HepG2 (cell line): ENCODE results near the gene TERC. TPM values are rescaled to one million over a fixed set of nuclear protein-coding genes. Genes with fewer than 3 reads are reported as not detected.

Source experiments
- ASH2L ChIP-seq: fragments of 300-600, 200-600 bp; sonication (generic); IDR thresholded peaks from 2 replicates; pipeline ENCODE4 v1.7.0; 2017; ENCODE audit warnings: low read depth, mild to moderate bottlenecking, moderate library complexity, mixed read lengths, low read length; ENCODE audit not compliant: insufficient read length
- FOXM1 ChIP-seq: sonication (generic); formaldehyde crosslinking; IDR thresholded peaks from 2 replicates; pipeline ENCODE4 v1.5.0; 2020; ENCODE audit warnings: missing genetic modification reagents
- JUND ChIP-seq: sonication (generic); formaldehyde crosslinking; IDR thresholded peaks from 2 replicates; pipeline ENCODE4 v1.8.0; 2022; ENCODE audit warnings: mild to moderate bottlenecking, missing genetic modification reagents
- KDM3A ChIP-seq: IDR thresholded peaks from 2 replicates; pipeline ENCODE4 v1.6.1; 2018; ENCODE audit warnings: low read depth, missing compliant biosample characterization
- MTA1 ChIP-seq: sonication (generic); formaldehyde crosslinking; IDR thresholded peaks from 2 replicates; pipeline ENCODE4 v1.4.0; 2020; ENCODE audit warnings: missing genetic modification reagents, mild to moderate bottlenecking, borderline replicate concordance
- PHF20 ChIP-seq: sonication (generic); formaldehyde crosslinking; IDR thresholded peaks from 2 replicates; pipeline ENCODE4 v1.5.0; 2020; ENCODE audit warnings: mild to moderate bottlenecking, missing genetic modification reagents
- SALL1 ChIP-seq: sonication (generic); formaldehyde crosslinking; IDR thresholded peaks from 2 replicates; pipeline ENCODE4 v1.8.0; 2022; ENCODE audit warnings: mild to moderate bottlenecking, missing genetic modification reagents
- SAP130 ChIP-seq: IDR thresholded peaks from 2 replicates; pipeline ENCODE4 v1.6.1; 2016; ENCODE audit warnings: low read depth
- SRSF9 ChIP-seq: fragments of 200-400 bp; formaldehyde crosslinking; IDR thresholded peaks from 2 replicates; pipeline ENCODE4 v1.6.1; 2018; ENCODE audit warnings: borderline replicate concordance, mild to moderate bottlenecking, low read depth, low read length; ENCODE audit not compliant: insufficient read depth, poor library complexity, severe bottlenecking
- ZNF143 ChIP-seq: sonication (generic); formaldehyde crosslinking; IDR thresholded peaks from 2 replicates; pipeline ENCODE4 v1.4.0; 2020; ENCODE audit warnings: missing genetic modification reagents
- ZNF20 ChIP-seq: sonication (generic); formaldehyde crosslinking; IDR thresholded peaks from 2 replicates; pipeline ENCODE4 v1.4.0; 2020; ENCODE audit warnings: mild to moderate bottlenecking, moderate library complexity, missing genetic modification reagents
- ZNF235 ChIP-seq: sonication (generic); formaldehyde crosslinking; IDR thresholded peaks from 2 replicates; pipeline ENCODE4 v1.8.1; 2023; ENCODE audit warnings: mild to moderate bottlenecking, missing genetic modification reagents, borderline replicate concordance
- ZNF337 ChIP-seq: sonication (generic); formaldehyde crosslinking; IDR thresholded peaks from 2 replicates; pipeline ENCODE4 v1.5.1; 2020; ENCODE audit warnings: missing genetic modification reagents, low read depth, mild to moderate bottlenecking, borderline replicate concordance
- ZNF563 ChIP-seq: sonication (generic); formaldehyde crosslinking; IDR thresholded peaks from 2 replicates; pipeline ENCODE4 v1.8.0; 2022; ENCODE audit warnings: mild to moderate bottlenecking, moderate library complexity, missing genetic modification reagents
- ZNF607 ChIP-seq: sonication (generic); formaldehyde crosslinking; IDR thresholded peaks from 2 replicates; pipeline ENCODE4 v1.5.1; 2020; ENCODE audit warnings: missing genetic modification reagents, mild to moderate bottlenecking, borderline replicate concordance
- ZNF713 ChIP-seq: sonication (generic); formaldehyde crosslinking; IDR thresholded peaks from 2 replicates; pipeline ENCODE4 v1.4.0; 2020; ENCODE audit warnings: mild to moderate bottlenecking, missing genetic modification reagents
- ZNF891 ChIP-seq: sonication (generic); formaldehyde crosslinking; IDR thresholded peaks from 2 replicates; pipeline ENCODE4 v1.5.0; 2020; ENCODE audit warnings: mild to moderate bottlenecking, missing genetic modification reagents
- polyA plus RNA-seq, 8 experiments: library from polyadenylated mRNA; depleted of rRNA in 3 of 8; stranded (reverse) in 7 of 8; unstranded in 1 of 8; fragments of >200 nt; fragmentation: Illumina TruSeq in 4 of 8; extraction: Trizol in 4 of 8; gene quantifications; 2 replicates each; pipeline versions ENCODE4 v1.2.1 to v1.2.3, GENCODE V29; 2011 to 2016; ENCODE audit warnings: low read depth in 4 of 8, missing spikeins in 1 of 8, mixed read lengths in 1 of 8; ENCODE audit not compliant: insufficient read depth in 1 of 8
- total RNA-seq, 5 experiments: library from RNA; depleted of rRNA; stranded (reverse); fragments of >200 nt; fragmentation: Illumina TruSeq; extraction: Trizol; gene quantifications; 2 replicates each; pipeline ENCODE4 v1.2.3, GENCODE V29; 2016; ENCODE audit warnings: low read depth in 1 of 5
- TF ChIP-seq, protein P1 (sequence below): sonication (generic); formaldehyde crosslinking; IDR thresholded peaks from 2 replicates; pipeline ENCODE4 v1.5.1; 2020; ENCODE audit warnings: missing genetic modification reagents, mild to moderate bottlenecking, borderline replicate concordance
- TF ChIP-seq, protein P2 (sequence below): sonication (generic); formaldehyde crosslinking; IDR thresholded peaks from 2 replicates; pipeline ENCODE4 v1.5.0; 2020; ENCODE audit warnings: mild to moderate bottlenecking, missing genetic modification reagents, borderline replicate concordance
- TF ChIP-seq, protein P3 (sequence below), 2 experiments: sonication (generic) in 1 of 2; formaldehyde crosslinking in 1 of 2; IDR thresholded peaks; 2 replicates each; pipeline versions ENCODE4 v1.4.0 to v1.6.1; 2018 to 2020; ENCODE audit warnings: missing genetic modification reagents in 2 of 2, borderline replicate concordance in 1 of 2, low read depth in 1 of 2, mild to moderate bottlenecking in 1 of 2, missing biosample characterization in 1 of 2

Gene TERC
- total and polyA plus RNA-seq, 2 of the 13 experiments (the other 11 are each of a cell fraction or from before 2014, with no cell fraction given) = 1.3 to 74.6 TPM

DNA sequence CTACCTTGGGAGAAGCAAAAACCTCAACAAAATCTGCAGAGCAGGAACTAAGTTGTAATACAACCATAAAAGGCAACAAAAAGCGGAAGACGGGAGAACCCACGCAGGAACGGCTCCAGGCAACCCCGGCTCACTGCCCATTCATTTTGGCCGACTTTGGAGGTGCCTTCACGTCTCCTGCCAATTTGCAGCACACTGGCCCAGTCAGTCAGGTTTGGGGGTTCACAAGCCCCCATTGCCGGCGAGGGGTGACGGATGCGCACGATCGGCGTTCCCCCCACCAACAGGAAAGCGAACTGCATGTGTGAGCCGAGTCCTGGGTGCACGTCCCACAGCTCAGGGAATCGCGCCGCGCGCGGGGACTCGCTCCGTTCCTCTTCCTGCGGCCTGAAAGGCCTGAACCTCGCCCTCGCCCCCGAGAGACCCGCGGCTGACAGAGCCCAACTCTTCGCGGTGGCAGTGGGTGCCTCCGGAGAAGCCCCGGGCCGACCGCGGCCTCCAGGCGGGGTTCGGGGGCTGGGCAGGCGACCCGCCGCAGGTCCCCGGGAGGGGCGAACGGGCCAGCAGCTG lies 463 bp downstream of the TERC start (continued):
- TF ChIP-seq, protein P1, sequence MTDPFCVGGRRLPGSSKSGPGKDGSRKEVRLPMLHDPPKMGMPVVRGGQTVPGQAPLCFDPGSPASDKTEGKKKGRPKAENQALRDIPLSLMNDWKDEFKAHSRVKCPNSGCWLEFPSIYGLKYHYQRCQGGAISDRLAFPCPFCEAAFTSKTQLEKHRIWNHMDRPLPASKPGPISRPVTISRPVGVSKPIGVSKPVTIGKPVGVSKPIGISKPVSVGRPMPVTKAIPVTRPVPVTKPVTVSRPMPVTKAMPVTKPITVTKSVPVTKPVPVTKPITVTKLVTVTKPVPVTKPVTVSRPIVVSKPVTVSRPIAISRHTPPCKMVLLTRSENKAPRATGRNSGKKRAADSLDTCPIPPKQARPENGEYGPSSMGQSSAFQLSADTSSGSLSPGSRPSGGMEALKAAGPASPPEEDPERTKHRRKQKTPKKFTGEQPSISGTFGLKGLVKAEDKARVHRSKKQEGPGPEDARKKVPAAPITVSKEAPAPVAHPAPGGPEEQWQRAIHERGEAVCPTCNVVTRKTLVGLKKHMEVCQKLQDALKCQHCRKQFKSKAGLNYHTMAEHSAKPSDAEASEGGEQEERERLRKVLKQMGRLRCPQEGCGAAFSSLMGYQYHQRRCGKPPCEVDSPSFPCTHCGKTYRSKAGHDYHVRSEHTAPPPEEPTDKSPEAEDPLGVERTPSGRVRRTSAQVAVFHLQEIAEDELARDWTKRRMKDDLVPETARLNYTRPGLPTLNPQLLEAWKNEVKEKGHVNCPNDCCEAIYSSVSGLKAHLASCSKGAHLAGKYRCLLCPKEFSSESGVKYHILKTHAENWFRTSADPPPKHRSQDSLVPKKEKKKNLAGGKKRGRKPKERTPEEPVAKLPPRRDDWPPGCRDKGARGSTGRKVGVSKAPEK = no peak
- peak; percentile 55; the same call in 1 of the 2 replicates for TF ChIP-seq MTA1
- TF ChIP-seq ZNF607 (CRISPR knock-in tag) = 0 out of 2 replicates have a peak, but pooled peaks have one; percentile 35
- no peak for TF ChIP-seq ZNF143 (CRISPR knock-in tag)
- 0 out of 2 replicates have a peak, but pooled peaks have one; percentile 23 for TF ChIP-seq FOXM1 (CRISPR knock-in tag)
- TF ChIP-seq ZNF20 (CRISPR knock-in tag) = no peak
- peak; percentile 49 for TF ChIP-seq ASH2L
- TF ChIP-seq ZNF235 (CRISPR knock-in tag) = peak; percentile 50; the same call in 1 of the 2 replicates
- TF ChIP-seq ZNF563 (CRISPR knock-in tag) = peak; percentile 59; the same call in 1 of the 2 replicates
- no peak for TF ChIP-seq SRSF9
- TF ChIP-seq JUND = no peak
- peak; percentile 6; the same call in 1 of the 2 replicates for TF ChIP-seq SAP130
- peak; percentile 63; the same call in 1 of the 2 replicates for TF ChIP-seq ZNF891 (CRISPR knock-in tag)
- TF ChIP-seq, protein P2, sequence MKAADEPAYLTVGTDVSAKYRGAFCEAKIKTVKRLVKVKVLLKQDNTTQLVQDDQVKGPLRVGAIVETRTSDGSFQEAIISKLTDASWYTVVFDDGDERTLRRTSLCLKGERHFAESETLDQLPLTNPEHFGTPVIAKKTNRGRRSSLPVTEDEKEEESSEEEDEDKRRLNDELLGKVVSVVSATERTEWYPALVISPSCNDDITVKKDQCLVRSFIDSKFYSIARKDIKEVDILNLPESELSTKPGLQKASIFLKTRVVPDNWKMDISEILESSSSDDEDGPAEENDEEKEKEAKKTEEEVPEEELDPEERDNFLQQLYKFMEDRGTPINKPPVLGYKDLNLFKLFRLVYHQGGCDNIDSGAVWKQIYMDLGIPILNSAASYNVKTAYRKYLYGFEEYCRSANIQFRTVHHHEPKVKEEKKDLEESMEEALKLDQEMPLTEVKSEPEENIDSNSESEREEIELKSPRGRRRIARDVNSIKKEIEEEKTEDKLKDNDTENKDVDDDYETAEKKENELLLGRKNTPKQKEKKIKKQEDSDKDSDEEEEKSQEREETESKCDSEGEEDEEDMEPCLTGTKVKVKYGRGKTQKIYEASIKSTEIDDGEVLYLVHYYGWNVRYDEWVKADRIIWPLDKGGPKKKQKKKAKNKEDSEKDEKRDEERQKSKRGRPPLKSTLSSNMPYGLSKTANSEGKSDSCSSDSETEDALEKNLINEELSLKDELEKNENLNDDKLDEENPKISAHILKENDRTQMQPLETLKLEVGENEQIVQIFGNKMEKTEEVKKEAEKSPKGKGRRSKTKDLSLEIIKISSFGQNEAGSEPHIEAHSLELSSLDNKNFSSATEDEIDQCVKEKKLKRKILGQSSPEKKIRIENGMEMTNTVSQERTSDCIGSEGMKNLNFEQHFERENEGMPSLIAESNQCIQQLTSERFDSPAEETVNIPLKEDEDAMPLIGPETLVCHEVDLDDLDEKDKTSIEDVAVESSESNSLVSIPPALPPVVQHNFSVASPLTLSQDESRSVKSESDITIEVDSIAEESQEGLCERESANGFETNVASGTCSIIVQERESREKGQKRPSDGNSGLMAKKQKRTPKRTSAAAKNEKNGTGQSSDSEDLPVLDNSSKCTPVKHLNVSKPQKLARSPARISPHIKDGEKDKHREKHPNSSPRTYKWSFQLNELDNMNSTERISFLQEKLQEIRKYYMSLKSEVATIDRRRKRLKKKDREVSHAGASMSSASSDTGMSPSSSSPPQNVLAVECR = 0 out of 2 replicates have a peak, but pooled peaks have one; percentile 63
- TF ChIP-seq ZNF713 (CRISPR knock-in tag) = 0 out of 2 replicates have a peak, but pooled peaks have one; percentile 15
- TF ChIP-seq, protein P3, sequence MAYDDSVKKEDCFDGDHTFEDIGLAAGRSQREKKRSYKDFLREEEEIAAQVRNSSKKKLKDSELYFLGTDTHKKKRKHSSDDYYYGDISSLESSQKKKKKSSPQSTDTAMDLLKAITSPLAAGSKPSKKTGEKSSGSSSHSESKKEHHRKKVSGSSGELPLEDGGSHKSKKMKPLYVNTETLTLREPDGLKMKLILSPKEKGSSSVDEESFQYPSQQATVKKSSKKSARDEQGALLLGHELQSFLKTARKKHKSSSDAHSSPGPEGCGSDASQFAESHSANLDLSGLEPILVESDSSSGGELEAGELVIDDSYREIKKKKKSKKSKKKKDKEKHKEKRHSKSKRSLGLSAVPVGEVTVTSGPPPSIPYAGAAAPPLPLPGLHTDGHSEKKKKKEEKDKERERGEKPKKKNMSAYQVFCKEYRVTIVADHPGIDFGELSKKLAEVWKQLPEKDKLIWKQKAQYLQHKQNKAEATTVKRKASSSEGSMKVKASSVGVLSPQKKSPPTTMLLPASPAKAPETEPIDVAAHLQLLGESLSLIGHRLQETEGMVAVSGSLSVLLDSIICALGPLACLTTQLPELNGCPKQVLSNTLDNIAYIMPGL (CRISPR knock-in tag; IDR thresholded peaks at IDR 0.05; ENCODE audit: borderline replicate concordance in 1 of 2, low read depth in 1 of 2) = peak in 1 of 2 experiments; percentile 75; a peak in 1 of 4 replicates
- TF ChIP-seq KDM3A (CRISPR knock-in tag) = no peak
- TF ChIP-seq SALL1 = peak; percentile 44; the same call in 1 of the 2 replicates
- TF ChIP-seq ZNF337 = 0 out of 2 replicates have a peak, but pooled peaks have one; percentile 38
- TF ChIP-seq PHF20 = no peak
